GM18861 (cell line): ENCODE data around the gene CBR1.

Source experiments
- ATAC-seq: cut with Tn5 transposase; IDR thresholded peaks from one replicate; pipeline ENCODE4 v1.9.1; 2021; ENCODE audit not compliant: unreplicated experiment

The CBR1 gene

DNA sequence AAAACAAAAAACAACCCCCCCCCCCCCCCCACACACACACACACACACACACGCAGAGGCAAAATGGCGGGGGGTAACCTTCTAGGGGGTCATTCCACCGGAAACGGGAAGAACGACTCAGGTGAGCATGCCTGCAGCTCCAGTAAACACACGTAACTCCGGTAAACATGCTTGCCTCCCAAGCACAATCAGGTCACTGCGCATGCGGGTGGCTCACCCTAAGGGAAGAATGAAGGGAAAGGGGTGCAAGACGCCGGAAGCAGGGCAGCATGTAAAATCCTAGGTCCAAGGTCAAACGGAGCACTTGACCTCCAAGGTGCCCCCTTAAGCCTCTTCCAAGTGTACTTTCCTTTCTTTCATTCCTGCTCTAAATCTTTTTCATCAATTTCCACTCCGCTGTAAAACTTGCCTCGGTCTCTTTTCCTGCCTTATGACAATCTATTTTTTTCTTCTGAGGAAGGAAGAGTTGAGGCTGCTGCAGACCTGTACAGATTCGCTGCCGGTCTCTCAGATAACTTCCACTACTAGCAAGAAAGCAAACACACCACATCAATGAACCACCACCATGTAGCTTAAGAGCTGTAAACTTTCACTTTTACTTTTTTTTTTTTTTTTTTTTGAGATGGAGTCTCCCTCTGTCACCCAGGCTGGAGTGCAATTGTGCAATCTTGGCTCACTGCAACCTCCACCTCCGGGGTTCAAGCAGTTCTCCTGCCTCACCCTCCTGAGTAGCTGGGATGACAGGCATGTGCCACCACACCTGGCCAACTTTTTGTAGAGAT is 44.0 kb downstream of the CBR1 start:
- ATAC-seq: no peak

DNA sequence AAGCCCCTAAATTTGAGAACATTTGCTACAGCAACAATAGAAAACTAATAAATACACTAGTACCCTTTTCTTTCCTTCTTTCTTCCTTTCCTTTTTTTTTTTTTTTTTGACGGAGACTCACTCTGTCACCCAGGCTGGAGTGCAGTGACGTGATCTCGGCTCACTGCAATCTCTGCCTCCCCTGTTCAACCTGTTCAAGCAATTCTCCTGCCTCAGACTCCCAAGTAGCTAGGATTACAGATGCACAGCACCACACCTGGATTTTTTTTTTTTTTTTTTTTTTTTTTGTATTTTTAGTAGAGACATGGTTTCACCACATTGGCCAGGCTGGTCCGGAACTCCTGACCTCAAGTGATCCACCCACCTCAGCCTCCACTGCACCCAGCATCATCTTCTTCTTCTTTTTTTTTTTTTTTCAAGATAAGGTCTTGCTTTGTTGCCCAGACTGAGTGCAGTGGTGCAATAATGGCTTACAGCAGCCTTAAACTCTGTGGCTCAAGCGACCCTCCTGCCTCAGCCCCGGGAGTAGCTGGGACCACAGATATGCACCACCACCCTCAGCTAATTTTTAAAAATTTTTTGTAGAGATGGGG is 45.4 kb downstream of the CBR1 start:
- ATAC-seq: no peak

DNA sequence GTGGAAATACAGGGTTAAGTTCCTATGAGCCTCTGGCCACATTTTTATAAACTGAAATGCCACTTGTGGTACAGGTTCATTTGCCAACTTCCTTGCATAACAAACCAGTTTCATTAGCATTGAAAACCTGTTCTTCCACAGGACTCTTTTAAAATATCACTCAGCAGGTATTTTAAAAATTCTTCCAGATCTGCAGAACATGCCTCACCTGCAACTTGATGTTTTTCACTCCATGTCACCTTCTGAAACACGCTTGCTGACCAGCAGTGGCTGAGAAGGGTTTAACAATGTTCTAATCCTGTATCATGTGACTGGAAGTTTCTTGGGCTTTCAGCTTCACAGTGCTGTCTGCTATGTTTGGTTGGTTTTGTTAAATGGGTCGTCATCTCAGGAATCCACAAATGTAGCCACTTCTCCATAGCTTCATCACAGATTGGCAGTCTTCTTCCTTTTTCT is 47.5 kb downstream of the CBR1 start:
- no peak for ATAC-seq

DNA sequence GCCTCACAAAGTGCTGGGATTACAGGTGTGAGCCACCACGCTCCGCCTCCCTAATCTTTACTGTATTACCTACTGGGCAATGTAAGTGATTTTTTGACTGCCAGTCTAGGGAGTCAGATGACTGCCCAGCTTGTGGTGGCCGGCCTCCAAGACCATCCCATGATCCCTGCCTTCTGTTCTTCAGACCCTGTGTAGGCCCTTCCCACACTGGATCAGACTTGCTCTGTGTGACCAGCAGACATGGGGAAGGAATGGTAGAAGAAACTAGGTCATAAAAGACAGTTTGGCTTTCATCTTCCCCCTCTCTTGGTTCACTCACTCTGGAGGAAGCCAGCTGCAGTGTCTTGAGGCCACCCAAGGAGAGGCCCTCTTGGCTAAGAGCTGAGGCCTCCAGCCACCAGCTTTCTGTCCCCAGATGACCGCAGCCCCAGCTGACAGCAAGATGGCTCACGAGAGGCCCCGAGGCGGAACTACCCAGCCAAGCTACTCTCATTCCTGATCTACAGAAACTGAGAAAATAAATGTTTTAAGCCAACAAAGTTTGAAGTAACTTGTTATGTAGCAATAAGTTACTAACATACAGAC is 50.6 kb downstream of the CBR1 start:
- no peak for ATAC-seq
